SU-DHL-6 (cell line): ENCODE results near the gene CNOT6L.

Source experiments
- CTCF ChIP-seq: fragments of 200-600 bp; sonication (generic); IDR thresholded peaks from one replicate; pipeline ENCODE4 v1.5.1; 2017; ENCODE audit warnings: antibody characterized with exemption, mild to moderate bottlenecking, low read length, moderate library complexity; ENCODE audit not compliant: insufficient read depth, poor library complexity, severe bottlenecking
- EZH2phosphoT487 ChIP-seq: fragments of 200-600 bp; sonication (generic), shearing (Covaris generic); conservative IDR thresholded peaks from 2 replicates; pipeline ENCODE4 v1.6.1; 2018; ENCODE audit warnings: mild to moderate bottlenecking, antibody characterized with exemption, low read length, moderate library complexity, mixed read lengths

- TF ChIP-seq CTCF (no peak), EZH2phosphoT487 (no peak)
Observed at GRCh38 chr4:77762531-77762930, 56.6 kb downstream of the CNOT6L start.
